Osteocyte (in vitro differentiated cells): ENCODE data around the gene SMTN. TPM values are rescaled to one million over a fixed set of nuclear protein-coding genes. Genes with fewer than 3 reads are reported as not detected.

Experiments used
- DNase-seq: peaks from one replicate; pipeline ENCODE4 v3.0.0; 2021; ENCODE audit warnings: mixed read lengths; ENCODE audit not compliant: unreplicated experiment; ENCODE audit errors: extremely low spot score
- H3K27ac Mint-ChIP-seq: one replicate; pipeline ENCODE4 v1.8.0; 2021; ENCODE audit warnings: mild to moderate bottlenecking, mixed read lengths; ENCODE audit not compliant: unreplicated experiment
- H3K27me3 Mint-ChIP-seq: one replicate; pipeline ENCODE4 v1.8.0; 2021; ENCODE audit warnings: mixed read lengths; ENCODE audit not compliant: unreplicated experiment
- H3K36me3 Mint-ChIP-seq: one replicate; pipeline ENCODE4 v1.8.0; 2021; ENCODE audit warnings: mixed read lengths; ENCODE audit not compliant: unreplicated experiment
- H3K4me1 Mint-ChIP-seq: one replicate; pipeline ENCODE4 v1.8.0; 2021; ENCODE audit warnings: mixed read lengths; ENCODE audit not compliant: unreplicated experiment
- H3K4me3 Mint-ChIP-seq: one replicate; pipeline ENCODE4 v1.8.0; 2021; ENCODE audit warnings: mild to moderate bottlenecking, moderate library complexity, mixed read lengths; ENCODE audit not compliant: unreplicated experiment
- H3K9me3 Mint-ChIP-seq: one replicate; pipeline ENCODE4 v1.8.0; 2021; ENCODE audit warnings: mixed read lengths; ENCODE audit not compliant: unreplicated experiment
- CTCF ChIP-seq: fragments of 200-600 bp; sonication (generic); IDR thresholded peaks from 2 replicates; pipeline ENCODE4 v1.5.0; 2021; ENCODE audit warnings: antibody characterized with exemption, mild to moderate bottlenecking, moderate library complexity
- total RNA-seq: library from RNA; stranded (reverse); gene quantifications from 2 replicates; pipeline ENCODE4 v1.2.1, GENCODE V29; 2021

The SMTN gene
- total RNA-seq, 1 donor from 2014 or later = 27.2 TPM

GRCh38 chr22:31081963-31082605 is 966 bp downstream of the SMTN start:
- no peak for TF ChIP-seq CTCF
- Mint-ChIP-seq H3K4me3 (peak overlapping the region; percentile 89), H3K27me3 (no peaks in the 10 kb centered on the region), H3K36me3 (no peaks in the 10 kb centered on the region), H3K4me1 (peaks cover 40% of the 10 kb centered on the region), H3K9me3 (no peaks in the 10 kb centered on the region), H3K27ac (peak overlapping the region; percentile 95)
- DNase-seq = no peak

GRCh38 chr22:31082606-31083376 is 1.7 kb downstream of the SMTN start:
- Mint-ChIP-seq H3K36me3 (no peaks in the 10 kb centered on the region), H3K9me3 (no peaks in the 10 kb centered on the region), H3K27ac (peak overlapping the region; percentile 95), H3K4me1 (peaks cover 40% of the 10 kb centered on the region), H3K4me3 (peak overlapping the region; percentile 89), H3K27me3 (no peaks in the 10 kb centered on the region)
- TF ChIP-seq CTCF = peak; percentile 50
- DNase-seq = no peak

- Mint-ChIP-seq H3K9me3 (no peaks in the 10 kb centered on the region), H3K4me3 (peak overlapping the region; percentile 84), H3K36me3 (no peaks in the 10 kb centered on the region), H3K4me1 (peaks cover 40% of the 10 kb centered on the region), H3K27me3 (no peaks in the 10 kb centered on the region), H3K27ac (peak overlapping the region; percentile 93)
- TF ChIP-seq CTCF = no peak
- no peak for DNase-seq
These were observed 2.3 kb downstream of the SMTN start for GRCh38 chr22:31083377-31083768.

GRCh38 chr22:31083923-31084810 is 3.0 kb downstream of the SMTN start:
- Mint-ChIP-seq H3K4me1 (peaks cover 40% of the 10 kb centered on the region), H3K27me3 (no peaks in the 10 kb centered on the region), H3K4me3 (peak overlapping the region; percentile 84), H3K9me3 (no peaks in the 10 kb centered on the region), H3K36me3 (no peaks in the 10 kb centered on the region), H3K27ac (peak overlapping the region; percentile 93)
- no peak for DNase-seq
- no peak for TF ChIP-seq CTCF
